ENCODE measurements around the gene LTO1.

LTO1 gene

GRCh38 chr11:69674267-69674885 is 777 bp downstream of the LTO1 start:
- DNase-seq = no peak

- no peak for DNase-seq
Measured at GRCh38 chr11:69671734-69672465, 3.3 kb downstream of the LTO1 start.

GRCh38 chr11:69670158-69670845 is 4.9 kb downstream of the LTO1 start:
- peak; percentile 55 for DNase-seq

GRCh38 chr11:69669486-69669885 is 5.7 kb downstream of the LTO1 start:
- DNase-seq = no peak

- DNase-seq = no peak
Measured at GRCh38 chr11:69667619-69668604, 7.2 kb downstream of the LTO1 start.

- no peak for DNase-seq
Measured at GRCh38 chr11:69666752-69667536, 8.2 kb downstream of the LTO1 start.

- no peak for DNase-seq
Measured at GRCh38 chr11:69666261-69666660, 8.9 kb downstream of the LTO1 start.

- no peak for DNase-seq
Measured at GRCh38 chr11:69665669-69666068, 9.5 kb downstream of the LTO1 start.

GRCh38 chr11:69664901-69665300 is 10.3 kb downstream of the LTO1 start:
- no peak for DNase-seq

- no peak for DNase-seq
Measured at GRCh38 chr11:69664103-69664775, 10.9 kb downstream of the LTO1 start.

- no peak for DNase-seq
Measured at GRCh38 chr11:69663326-69663725, 11.8 kb downstream of the LTO1 start.

- DNase-seq = no peak
Measured at GRCh38 chr11:69662806-69663205, 12.3 kb downstream of the LTO1 start.

- no peak for DNase-seq
Measured at GRCh38 chr11:69662021-69662698, 13.0 kb downstream of the LTO1 start.

GRCh38 chr11:69661413-69661715 is 13.8 kb downstream of the LTO1 start:
- no peak for DNase-seq

- no peak for DNase-seq
Measured at GRCh38 chr11:69660001-69660500, 15.1 kb downstream of the LTO1 start.

- no peak for DNase-seq
Measured at GRCh38 chr11:69659591-69659990, 15.6 kb downstream of the LTO1 start.

- no peak for DNase-seq
Measured at GRCh38 chr11:69658626-69659450, 16.3 kb downstream of the LTO1 start.

GRCh38 chr11:69657911-69658625 is 17.1 kb downstream of the LTO1 start:
- no peak for DNase-seq

- no peak for DNase-seq
Measured at GRCh38 chr11:69657456-69657910, 17.7 kb downstream of the LTO1 start.

Measured in stimulated activated CD4-positive, alpha-beta T cell treated with anti-CD3 and anti-CD28 coated beads, Interleukin-12 subunit alpha, Interleukin-12 subunit beta, amount 100 ng/mL, for 4 hours (primary cell).